Measurements from ENCODE around the gene MEP1A. TPM values are rescaled to one million over a fixed set of nuclear protein-coding genes. Genes with fewer than 3 reads are reported as not detected.

The MEP1A gene
- total RNA-seq, 3 donors from 2014 or later (not counting 1 experiment from before 2014, with no cell fraction given) = not detected

GRCh38 chr6:46789434-46790354 is 3.5 kb upstream of the MEP1A start:
- H3K27ac ChIP-seq (ENCODE audit: low read length) = no peak overlapping the region
- intact Hi-C loops (cut with micrococcal nuclease) = no loop called here
- no peaks in the 10 kb centered on the region for H3K9me3 Mint-ChIP-seq
- H3K27me3 Mint-ChIP-seq (ENCODE audit: low read depth in 2 of 2) = peaks cover 5 to 7% of the 10 kb centered on the region in 2 donors
- no peak for DNase-seq
- no peaks in the 10 kb centered on the region for H3K27me3 ChIP-seq (ENCODE audit: control insufficient read depth, insufficient read depth, low read length)
- no peaks in the 10 kb centered on the region for H3K4me1 Mint-ChIP-seq
- 90% methylated on average over 3 of the region's 4 CpGs for WGBS (ENCODE audit: insufficient coverage)
- H3K27ac Mint-ChIP-seq = no peak overlapping the region
- no peak overlapping the region for H3K4me3 ChIP-seq (ENCODE audit: low read length)
- H3K4me3 Mint-ChIP-seq = no peak overlapping the region
- no peaks in the 10 kb centered on the region for H3K4me1 ChIP-seq (ENCODE audit: control insufficient read depth, insufficient read depth, low read length)
- ATAC-seq = no peak
- no peaks in the 10 kb centered on the region for H3K36me3 Mint-ChIP-seq
- no peaks in the 10 kb centered on the region for H3K36me3 ChIP-seq (ENCODE audit: control insufficient read depth, insufficient read depth, low read length)
- no peaks in the 10 kb centered on the region for H3K9me3 ChIP-seq (ENCODE audit: control insufficient read depth, insufficient read depth, low read length)
- TF ChIP-seq, protein P1, sequence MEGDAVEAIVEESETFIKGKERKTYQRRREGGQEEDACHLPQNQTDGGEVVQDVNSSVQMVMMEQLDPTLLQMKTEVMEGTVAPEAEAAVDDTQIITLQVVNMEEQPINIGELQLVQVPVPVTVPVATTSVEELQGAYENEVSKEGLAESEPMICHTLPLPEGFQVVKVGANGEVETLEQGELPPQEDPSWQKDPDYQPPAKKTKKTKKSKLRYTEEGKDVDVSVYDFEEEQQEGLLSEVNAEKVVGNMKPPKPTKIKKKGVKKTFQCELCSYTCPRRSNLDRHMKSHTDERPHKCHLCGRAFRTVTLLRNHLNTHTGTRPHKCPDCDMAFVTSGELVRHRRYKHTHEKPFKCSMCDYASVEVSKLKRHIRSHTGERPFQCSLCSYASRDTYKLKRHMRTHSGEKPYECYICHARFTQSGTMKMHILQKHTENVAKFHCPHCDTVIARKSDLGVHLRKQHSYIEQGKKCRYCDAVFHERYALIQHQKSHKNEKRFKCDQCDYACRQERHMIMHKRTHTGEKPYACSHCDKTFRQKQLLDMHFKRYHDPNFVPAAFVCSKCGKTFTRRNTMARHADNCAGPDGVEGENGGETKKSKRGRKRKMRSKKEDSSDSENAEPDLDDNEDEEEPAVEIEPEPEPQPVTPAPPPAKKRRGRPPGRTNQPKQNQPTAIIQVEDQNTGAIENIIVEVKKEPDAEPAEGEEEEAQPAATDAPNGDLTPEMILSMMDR (IDR thresholded peaks at IDR 0.05) = no peak

DNA sequence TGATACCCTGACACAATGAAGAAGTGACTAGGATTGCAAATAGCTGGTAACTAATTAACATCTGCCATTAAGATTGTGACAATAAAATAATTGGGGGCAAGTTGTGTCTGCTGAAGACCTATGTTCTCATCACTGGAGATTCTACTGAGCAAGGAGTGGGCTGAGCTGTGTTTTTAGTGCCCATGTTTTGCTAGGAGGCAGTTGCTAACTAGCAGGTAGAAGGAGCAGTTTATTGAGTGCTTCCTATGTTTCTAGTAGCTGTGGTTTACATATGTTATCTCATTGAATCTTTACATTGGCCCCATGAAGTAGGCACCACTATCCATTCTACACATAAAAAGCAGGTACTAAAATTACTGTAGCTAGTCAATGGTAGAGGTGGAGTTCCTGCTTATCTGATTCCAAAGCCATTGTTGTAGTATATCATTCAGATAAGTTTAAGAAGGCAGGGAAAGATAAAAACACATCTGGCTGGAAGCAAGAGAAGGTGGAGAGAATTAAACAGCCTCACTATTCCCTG is 2.8 kb upstream of the MEP1A start:
- no peak overlapping the region for H3K4me3 ChIP-seq (ENCODE audit: low read length)
- H3K27me3 ChIP-seq (ENCODE audit: control insufficient read depth, insufficient read depth, low read length) = no peaks in the 10 kb centered on the region
- H3K27ac ChIP-seq (ENCODE audit: low read length) = no peak overlapping the region
- Mint-ChIP-seq H3K36me3 (no peaks in the 10 kb centered on the region), H3K27ac (no peak overlapping the region), H3K27me3 (ENCODE audit: low read depth in 2 of 2) (peaks cover 7% of the 10 kb centered on the region in 2 donors), H3K9me3 (no peaks in the 10 kb centered on the region), H3K4me3 (no peak overlapping the region), H3K4me1 (no peaks in the 10 kb centered on the region)
- H3K36me3 ChIP-seq (ENCODE audit: control insufficient read depth, insufficient read depth, low read length) = no peaks in the 10 kb centered on the region
- H3K9me3 ChIP-seq (ENCODE audit: control insufficient read depth, insufficient read depth, low read length) = no peaks in the 10 kb centered on the region
- intact Hi-C loops (cut with micrococcal nuclease) = no loop called here
- H3K4me1 ChIP-seq (ENCODE audit: control insufficient read depth, insufficient read depth, low read length) = no peaks in the 10 kb centered on the region
- ATAC-seq (no peak), DNase-seq (no peak)
- TF ChIP-seq, protein P1 (IDR thresholded peaks at IDR 0.05) = no peak

DNA sequence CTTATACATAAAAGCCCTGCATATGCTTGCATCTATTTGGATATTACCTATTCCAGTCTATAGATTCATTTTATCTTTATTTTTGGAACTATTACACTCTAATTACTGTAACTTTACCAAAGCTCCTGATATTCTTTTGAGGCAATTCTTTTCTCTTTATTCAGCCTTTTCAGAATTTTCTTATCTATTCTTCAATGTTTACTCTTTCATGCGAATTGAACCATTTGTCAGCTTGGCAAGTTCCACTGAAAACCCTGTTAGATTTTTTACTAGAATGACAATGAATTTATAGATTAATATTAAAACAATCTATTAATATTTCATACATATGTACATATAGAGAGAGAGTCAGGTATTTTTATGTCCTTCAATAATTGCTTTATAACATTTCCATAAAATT is 554 bp upstream of the MEP1A start:
- H3K4me3 Mint-ChIP-seq = no peak overlapping the region

More for the DNA sequence above, 554 bp upstream of the MEP1A start:
- DNase-seq (no peak), ATAC-seq (no peak)
- H3K4me1 ChIP-seq (ENCODE audit: control insufficient read depth, insufficient read depth, low read length) = no peaks in the 10 kb centered on the region
- no peak overlapping the region for H3K4me3 ChIP-seq (ENCODE audit: low read length)
- no peaks in the 10 kb centered on the region for H3K36me3 ChIP-seq (ENCODE audit: control insufficient read depth, insufficient read depth, low read length)
- Mint-ChIP-seq H3K9me3 (peaks cover 0 to under 1% of the 10 kb centered on the region in 2 donors), H3K36me3 (no peaks in the 10 kb centered on the region), H3K27me3 (ENCODE audit: low read depth in 2 of 2) (peaks cover 7 to 11% of the 10 kb centered on the region in 2 donors), H3K4me1 (no peaks in the 10 kb centered on the region), H3K27ac (no peak overlapping the region)
- no CpG with 5 or more reads among the region's 1 CpG for WGBS (ENCODE audit: insufficient coverage)
- TF ChIP-seq, protein P1 (IDR thresholded peaks at IDR 0.05) = no peak
- intact Hi-C loops (cut with micrococcal nuclease) = no loop called here
- no peaks in the 10 kb centered on the region for H3K27me3 ChIP-seq (ENCODE audit: control insufficient read depth, insufficient read depth, low read length)
- no peaks in the 10 kb centered on the region for H3K9me3 ChIP-seq (ENCODE audit: control insufficient read depth, insufficient read depth, low read length)
- no peak overlapping the region for H3K27ac ChIP-seq (ENCODE audit: low read length)
